ENCODE data around the gene CDK15.

The CDK15 gene

DNA sequence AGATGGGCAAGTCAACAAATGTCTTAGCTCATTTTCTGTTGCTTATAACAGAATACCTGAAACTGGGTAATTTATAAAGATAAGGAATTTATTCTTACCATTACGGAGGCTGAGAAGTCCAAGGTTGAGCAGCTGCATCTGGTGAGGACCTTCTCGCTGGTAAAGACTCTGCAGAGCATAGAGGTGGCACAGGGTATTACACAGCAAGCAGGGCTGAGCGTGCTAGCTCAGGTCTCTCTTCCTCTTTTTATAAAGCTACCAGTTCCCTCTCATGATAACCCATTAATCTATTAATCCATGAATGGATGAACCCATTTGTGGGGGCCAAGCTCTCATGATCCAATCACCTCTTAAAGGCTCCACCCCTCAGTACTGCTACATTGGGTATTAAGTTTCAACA, 109.1 kb downstream of the CDK15 start:
- DNase-seq: no peak

GRCh38 chr2:201916565-201916964, 110.2 kb downstream of the CDK15 start:
- DNase-seq: no peak

GRCh38 chr2:201918616-201919307, 112.4 kb downstream of the CDK15 start:
- DNase-seq: no peak

DNA sequence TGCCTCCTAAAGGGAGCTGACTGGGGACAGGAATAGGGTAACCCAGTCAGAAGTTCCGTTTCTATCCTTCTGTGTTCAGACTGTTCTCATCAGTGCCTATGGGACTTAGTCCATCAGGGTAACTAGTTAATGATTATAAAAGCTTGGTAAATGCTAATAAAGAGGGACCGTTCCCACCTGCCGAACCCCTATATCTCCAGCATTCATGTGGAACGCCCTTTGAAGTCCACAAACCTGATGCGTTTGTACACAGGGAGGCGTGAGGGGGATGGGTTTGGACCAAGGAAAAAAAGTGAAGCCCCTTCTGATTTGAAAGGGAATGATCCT, 112.9 kb downstream of the CDK15 start:
- no peak for DNase-seq

- no peak for DNase-seq
Observed at GRCh38 chr2:201923436-201924328, 117.3 kb downstream of the CDK15 start.

- no peak for DNase-seq
Observed at GRCh38 chr2:201924453-201924852, 118.1 kb downstream of the CDK15 start.

DNA sequence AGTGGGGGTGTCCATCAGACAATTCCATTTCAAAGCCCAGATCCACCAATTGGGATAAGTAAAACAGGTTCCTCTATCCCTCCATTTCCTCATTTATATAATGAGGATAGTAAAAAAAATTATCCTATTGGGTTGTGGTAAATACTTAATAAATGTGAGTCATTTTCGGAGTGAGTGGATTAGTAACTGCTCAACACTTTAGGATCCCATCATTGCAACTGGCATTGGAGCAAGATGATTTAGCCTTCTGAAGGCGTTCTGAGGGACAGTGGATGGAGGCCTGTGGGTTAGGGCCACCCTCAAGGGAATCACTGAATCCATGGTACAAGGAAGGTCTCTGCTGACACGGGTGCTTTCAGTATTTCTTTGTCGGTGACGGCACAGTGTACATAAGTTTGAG, 118.7 kb downstream of the CDK15 start:
- DNase-seq: no peak

- DNase-seq: no peak
Observed at GRCh38 chr2:201926067-201926466, 119.7 kb downstream of the CDK15 start.

- no peak for DNase-seq
Observed at GRCh38 chr2:201928363-201928762, 122.0 kb downstream of the CDK15 start.

- no peak for DNase-seq
Observed at GRCh38 chr2:201929281-201930026, 123.1 kb downstream of the CDK15 start.

DNA sequence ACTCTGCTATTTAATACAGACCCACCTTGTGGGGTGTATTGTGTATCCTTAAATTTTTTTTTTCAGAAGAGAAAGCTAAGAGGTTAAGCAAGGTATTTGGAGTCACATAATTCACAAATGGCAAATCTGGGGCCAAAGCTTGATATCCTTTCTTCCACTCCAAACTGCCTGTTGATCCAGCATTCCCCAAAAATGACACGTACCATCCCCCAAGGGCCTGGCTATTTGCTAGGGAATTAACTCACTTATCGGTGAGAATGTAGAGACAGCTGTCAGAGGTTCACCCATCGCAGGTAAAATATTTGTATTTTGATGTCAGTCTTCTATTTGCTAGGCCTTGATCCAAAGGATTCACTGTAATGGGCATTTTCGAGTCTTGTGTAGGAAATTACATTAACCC, 123.7 kb downstream of the CDK15 start:
- no peak for DNase-seq

DNA sequence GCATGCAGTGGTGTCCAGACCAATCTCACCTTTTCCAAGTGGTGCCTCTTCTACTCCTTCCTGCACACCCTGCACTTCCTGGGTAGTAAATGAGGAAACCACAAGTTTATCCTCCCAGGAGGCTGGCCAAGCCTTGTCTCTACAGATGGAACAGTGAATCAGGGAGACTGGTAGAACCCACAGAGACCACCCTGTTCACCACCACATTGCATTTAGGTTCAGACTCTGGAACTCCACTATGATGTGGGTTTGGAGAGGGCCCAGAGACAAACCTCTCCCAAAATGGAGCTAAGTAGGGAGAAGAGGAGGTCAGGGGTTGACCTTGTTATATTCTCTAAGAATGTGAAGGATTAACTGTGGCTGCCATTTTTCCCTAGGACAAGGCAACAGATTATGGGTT, 124.5 kb downstream of the CDK15 start:
- no peak for DNase-seq

- no peak for DNase-seq
Observed at GRCh38 chr2:201931475-201931874, 125.1 kb downstream of the CDK15 start.

DNA sequence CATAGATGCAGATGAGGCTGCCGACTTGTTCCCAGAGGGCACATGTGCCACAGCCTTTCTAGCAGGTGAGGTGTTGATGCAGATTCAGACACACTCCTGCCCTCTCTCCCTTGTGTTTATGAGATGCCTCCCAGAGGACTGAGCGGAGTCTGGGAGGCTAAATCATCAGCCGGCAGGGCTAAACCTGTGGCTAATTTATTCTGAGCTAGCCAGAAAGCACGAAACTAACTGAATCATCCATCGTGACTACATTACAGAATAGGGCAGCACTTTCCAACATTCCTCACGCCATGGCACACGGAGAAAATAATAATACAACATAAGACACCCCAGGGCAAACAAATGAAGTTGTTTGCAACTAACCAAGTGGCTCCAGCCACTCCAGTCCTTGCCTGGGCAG, 125.6 kb downstream of the CDK15 start:
- no peak for DNase-seq

DNA sequence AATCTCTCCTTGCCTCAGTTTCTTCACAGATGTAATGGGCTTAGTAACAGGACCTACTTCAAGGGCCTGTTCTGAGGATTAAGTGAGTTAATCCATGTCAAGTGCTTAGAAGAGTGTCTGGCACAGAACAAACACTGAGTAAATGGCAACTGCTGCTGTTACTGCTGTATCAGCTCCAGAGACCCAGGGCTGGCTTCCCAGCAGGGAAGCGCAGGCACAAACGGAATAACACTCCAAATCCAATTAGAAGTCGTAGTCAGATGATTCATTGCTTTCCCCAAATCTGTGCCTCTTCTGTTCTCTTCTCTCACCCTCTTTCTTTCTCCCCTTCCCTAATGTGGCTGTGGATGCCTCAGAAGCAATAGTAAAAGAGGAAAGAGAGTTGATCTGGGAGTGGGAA, 126.2 kb downstream of the CDK15 start:
- DNase-seq: no peak

DNA sequence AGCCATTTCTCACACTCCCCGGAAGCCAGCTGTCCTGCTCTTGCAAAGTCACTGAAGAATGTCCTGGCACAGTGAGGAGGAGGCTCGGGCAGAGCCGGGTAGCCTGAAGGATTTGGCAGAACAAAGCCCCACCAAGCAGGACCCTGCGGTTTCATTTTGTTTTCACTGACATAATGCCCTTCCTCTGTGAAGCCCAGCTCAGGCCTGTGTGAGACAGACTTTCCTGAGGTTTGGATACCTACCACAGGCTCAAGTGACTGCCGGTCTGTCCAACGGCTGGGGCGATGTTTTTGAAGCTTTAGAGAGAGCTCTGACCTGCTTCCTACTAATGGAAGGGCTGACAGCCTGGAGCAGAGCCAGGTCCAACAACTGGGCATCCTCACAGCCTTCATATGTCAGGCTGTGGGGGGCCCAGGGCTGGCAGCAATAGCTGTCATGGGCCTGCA, 127.5 kb downstream of the CDK15 start:
- no peak for DNase-seq

GRCh38 chr2:201936817-201937216, 130.5 kb downstream of the CDK15 start:
- no peak for DNase-seq

- DNase-seq: no peak
Observed at GRCh38 chr2:201937343-201937742, 131.0 kb downstream of the CDK15 start.

GRCh38 chr2:201938156-201938775, 131.9 kb downstream of the CDK15 start:
- no peak for DNase-seq

- DNase-seq: no peak
Observed at GRCh38 chr2:201938781-201939180, 132.4 kb downstream of the CDK15 start.

DNA sequence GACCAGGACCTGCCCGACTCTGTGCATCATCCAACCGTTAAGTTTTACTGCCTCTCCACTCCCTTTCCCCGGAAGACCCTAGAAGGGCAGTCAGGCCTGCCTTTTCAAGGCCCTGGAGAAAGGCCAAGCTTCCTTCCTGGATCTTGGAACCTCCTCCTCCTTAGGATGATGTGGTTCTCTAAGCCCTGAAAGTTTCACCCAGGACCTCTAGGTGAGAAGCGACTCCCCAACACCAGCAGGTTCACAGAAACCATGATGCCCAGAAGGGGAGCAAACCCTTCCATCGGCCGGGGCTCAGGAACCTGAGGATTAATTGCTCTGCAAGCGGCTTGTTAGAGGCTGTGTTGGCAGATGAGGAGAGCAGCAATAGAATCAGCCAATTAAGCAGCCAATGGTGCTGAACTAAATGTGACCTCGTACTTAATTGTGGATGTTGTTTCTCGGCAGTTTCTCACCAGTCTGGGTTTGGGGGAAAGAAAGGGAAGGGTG, 133.2 kb downstream of the CDK15 start:
- DNase-seq: no peak

DNA sequence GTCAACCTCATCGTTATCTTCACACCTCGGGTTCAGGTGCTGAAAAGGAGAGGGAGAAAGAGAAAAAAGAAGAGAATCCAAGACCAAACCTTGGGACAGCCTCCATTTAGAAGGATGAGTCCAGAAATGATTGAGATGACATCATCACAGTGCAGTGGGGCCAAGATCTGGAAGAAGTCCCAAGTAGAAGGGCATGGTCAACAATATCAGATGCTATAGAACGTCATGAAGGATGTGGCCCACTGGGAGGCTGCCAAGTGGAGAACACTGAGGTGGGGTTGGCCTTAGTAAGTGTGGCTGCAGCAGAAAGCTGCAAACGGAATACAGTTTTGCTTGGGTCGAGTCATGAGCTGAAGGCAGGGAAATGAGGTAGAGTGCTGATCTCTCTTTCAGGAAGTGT, 136.2 kb downstream of the CDK15 start:
- no peak for DNase-seq
